Upper lobe of left lung (tissue), 6 donors: ENCODE measurements around the gene SDHAF1. TPM values are rescaled to one million over a fixed set of nuclear protein-coding genes. Genes with fewer than 3 reads are reported as not detected.
A peak's percentile ranks its signal among the peaks of the same experiment; 100 is the strongest.

Source experiments
- ATAC-seq, 2 donors: fragments of 200-7000 bp; cut with Tn5 transposase; one replicate each; pipeline ENCODE4 v1.9.1; 2022; ENCODE audit warnings: mild to moderate bottlenecking in 2 of 2, moderate library complexity in 2 of 2; ENCODE audit not compliant: low FRiP score in 2 of 2
- DNase-seq, 2 donors: peaks; one replicate each; pipeline ENCODE4 v3.0.0-alpha.2; 2019 to 2020
- H3K27ac ChIP-seq, 4 donors: fragments of 200-600 bp; sonication (generic); one replicate each; pipeline ENCODE4 v1.5.1; 2016 to 2019
- H3K27me3 ChIP-seq, 4 donors: fragments of 200-600 bp; sonication (generic); one replicate each; pipeline ENCODE4 v1.5.1; 2017 to 2019
- H3K36me3 ChIP-seq, 4 donors: fragments of 200-600 bp; sonication (generic); one replicate each; pipeline ENCODE4 v1.5.1; 2016 to 2019
- H3K4me1 ChIP-seq, 4 donors: fragments of 200-600 bp; sonication (generic); one replicate each; pipeline ENCODE4 v1.5.1; 2018 to 2019
- H3K4me3 ChIP-seq, 4 donors: fragments of 200-600 bp; sonication (generic); one replicate each; pipeline ENCODE4 v1.5.1; 2017 to 2019; ENCODE audit warnings: mild to moderate bottlenecking in 2 of 4, moderate library complexity in 1 of 4
- H3K9me3 ChIP-seq, 4 donors: fragments of 200-600 bp; sonication (generic); one replicate each; pipeline ENCODE4 v1.5.1; 2018 to 2019
- CTCF ChIP-seq, 6 experiments: fragments of 450-650 bp in 4 of 6; fragments of 200-600 bp in 2 of 6; sonication (generic) in 2 of 6; IDR thresholded peaks; one replicate each; pipeline ENCODE4 v1.5.1; 2016 to 2019; ENCODE audit warnings: antibody characterized with exemption in 6 of 6
- EP300 ChIP-seq, 4 donors: sonication (generic); formaldehyde crosslinking; IDR thresholded peaks; one replicate each; pipeline ENCODE4 v1.5.1; 2017; ENCODE audit warnings: antibody characterized with exemption in 4 of 4, control low read depth in 2 of 4
- POLR2A ChIP-seq, 4 donors: fragments of 450-650 bp; IDR thresholded peaks; one replicate each; pipeline ENCODE4 v1.5.1; 2016 to 2017; ENCODE audit warnings: antibody characterized with exemption in 4 of 4, mild to moderate bottlenecking in 2 of 4
- POLR2AphosphoS5 ChIP-seq, 2 donors: sonication (generic); formaldehyde crosslinking; IDR thresholded peaks; one replicate each; pipeline ENCODE4 v1.5.1; 2017; ENCODE audit warnings: antibody characterized with exemption in 2 of 2
- whole genome bisulfite sequencing, 2 donors: methylation state at CpG; one replicate each; pipeline ENCODE4 v1.1.5; 2017 to 2018; 5-methylcytosine and 5-hydroxymethylcytosine counted together
- total RNA-seq, 6 donors: library from RNA; depleted of rRNA in 4 of 6; stranded (reverse); fragments of >200 nt in 4 of 6; gene quantifications; one replicate each; pipeline versions ENCODE4 v1.1.0 to v1.2.1, GENCODE V29; 2016 to 2021
- donor health status: DM: no; HTN: no; CAD: no; lungs with moderate emphysema.
- donor health status: DM: no; HTN: yes; CAD: no; lungs with severe emphysema.

The SDHAF1 gene
- total RNA-seq, 6 donors from 2014 or later: 13.6 to 41.2 (median 28.9) TPM

- Histone ChIP-seq H3K36me3 (peaks cover 0 to 16% (median 4%) of the 10 kb centered on the region in 4 donors), H3K4me3 (peak overlapping the region; percentile 16 to 99 (median 70)), H3K9me3 (no peaks in the 10 kb centered on the region), H3K27me3 (no peaks in the 10 kb centered on the region), H3K27ac (peak overlapping the region in 2 of 4 donors; percentile 79 to 87), H3K4me1 (peaks cover 22 to 36% (median 25%) of the 10 kb centered on the region in 4 donors)
- ATAC-seq (peak in 1 of 2 donors; percentile 4), DNase-seq (peak; percentile 25 to 79)
- WGBS, 2 donors: 41 to 58% methylated on average over 28 to 34 of the region's 49 CpGs
- TF ChIP-seq POLR2A (IDR thresholded peaks at IDR 0.05) (no peak), POLR2AphosphoS5 (IDR thresholded peaks at IDR 0.05) (no peak), EP300 (IDR thresholded peaks at IDR 0.05) (no peak), CTCF (IDR thresholded peaks at IDR 0.05) (no peak)
Measured at GRCh38 chr19:35993923-35994598, 927 bp upstream of the SDHAF1 start.

DNA sequence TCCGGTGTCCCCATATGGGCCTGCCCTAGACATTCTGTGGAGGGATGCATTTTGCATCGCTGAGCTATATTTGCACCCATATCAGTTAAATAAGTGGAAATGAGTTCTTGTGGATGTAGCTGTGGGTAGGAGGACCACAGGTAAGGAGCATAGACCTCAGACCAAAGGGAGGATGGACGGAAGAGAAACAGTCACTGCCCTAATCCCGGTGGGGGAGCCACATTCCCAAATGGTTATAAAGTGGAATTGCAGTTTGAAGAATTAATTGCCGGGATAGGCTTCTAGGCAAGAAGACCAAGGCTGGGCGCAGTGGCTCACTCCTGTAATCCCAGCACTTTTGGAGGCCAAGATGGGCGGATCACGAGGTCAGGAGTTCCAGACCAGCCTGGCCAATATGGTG is 1.8 kb downstream of the SDHAF1 start:
- ATAC-seq (no peak), DNase-seq (no peak)
- 93 to 95% methylated on average over 8 of the region's 8 CpGs for WGBS, 2 donors
- H3K36me3 ChIP-seq: peaks cover 0 to 24% (median 4%) of the 10 kb centered on the region in 4 donors
- no peak overlapping the region for H3K27ac ChIP-seq
- H3K27me3 ChIP-seq: no peaks in the 10 kb centered on the region
- peaks cover 25 to 46% (median 30%) of the 10 kb centered on the region in 4 donors for H3K4me1 ChIP-seq
- TF ChIP-seq EP300 (IDR thresholded peaks at IDR 0.05) (no peak), POLR2AphosphoS5 (IDR thresholded peaks at IDR 0.05) (no peak), POLR2A (IDR thresholded peaks at IDR 0.05) (no peak), CTCF (IDR thresholded peaks at IDR 0.05) (no peak)
- H3K9me3 ChIP-seq: no peaks in the 10 kb centered on the region
- peak overlapping the region in 1 of 4 donors; percentile 67 for H3K4me3 ChIP-seq

GRCh38 chr19:36001605-36002004 is 6.6 kb downstream of the SDHAF1 start:
- no peak overlapping the region for H3K4me3 ChIP-seq
- TF ChIP-seq POLR2AphosphoS5 (IDR thresholded peaks at IDR 0.05): no peak
- no peak for TF ChIP-seq POLR2A (IDR thresholded peaks at IDR 0.05)
- no peak for TF ChIP-seq EP300 (IDR thresholded peaks at IDR 0.05)
- TF ChIP-seq CTCF (IDR thresholded peaks at IDR 0.05): no peak
- peaks cover 5 to 22% (median 12%) of the 10 kb centered on the region in 4 donors for H3K4me1 ChIP-seq
- DNase-seq (no peak), ATAC-seq (no peak)
- H3K36me3 ChIP-seq: peaks cover 0 to 40% (median 4%) of the 10 kb centered on the region in 4 donors
- no peaks in the 10 kb centered on the region for H3K27me3 ChIP-seq
- no peaks in the 10 kb centered on the region for H3K9me3 ChIP-seq
- 97 to 100% methylated on average over 3 of the region's 3 CpGs for WGBS, 2 donors
- no peak overlapping the region for H3K27ac ChIP-seq

- Histone ChIP-seq H3K36me3 (peaks cover 0 to 29% (median 0%) of the 10 kb centered on the region in 4 donors), H3K27me3 (no peaks in the 10 kb centered on the region), H3K9me3 (no peaks in the 10 kb centered on the region), H3K4me1 (peaks cover 0 to 11% (median 7%) of the 10 kb centered on the region in 4 donors), H3K4me3 (no peak overlapping the region), H3K27ac (no peak overlapping the region)
- ATAC-seq: no peak
- no peak for TF ChIP-seq POLR2AphosphoS5 (IDR thresholded peaks at IDR 0.05)
- no peak for TF ChIP-seq POLR2A (IDR thresholded peaks at IDR 0.05)
- no peak for DNase-seq
- 79 to 94% methylated on average over 3 to 4 of the region's 4 CpGs for WGBS, 2 donors
Measured at GRCh38 chr19:36003284-36003683, 8.3 kb downstream of the SDHAF1 start.

DNA sequence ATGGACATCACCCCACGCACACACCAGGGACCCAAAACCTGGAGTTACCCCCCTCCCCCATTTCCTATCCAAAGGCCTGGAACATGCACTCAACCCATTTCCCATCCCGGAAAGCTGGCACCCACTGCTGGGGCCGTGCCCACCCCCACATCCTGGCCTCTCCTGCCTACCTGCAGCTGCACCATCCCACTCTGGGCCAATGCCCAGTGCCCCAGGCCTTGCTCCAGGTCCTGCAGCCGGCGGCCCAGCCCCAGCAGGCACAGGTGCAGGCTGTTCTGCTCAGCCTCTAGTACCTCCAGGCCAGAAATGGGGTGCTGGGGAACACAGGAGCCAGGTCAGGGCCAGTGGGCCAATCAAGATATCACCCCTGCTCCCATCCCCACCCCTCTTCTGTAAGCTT is 12.0 kb downstream of the SDHAF1 start:
- TF ChIP-seq POLR2AphosphoS5 (IDR thresholded peaks at IDR 0.05): no peak
- TF ChIP-seq EP300 (IDR thresholded peaks at IDR 0.05): no peak
- TF ChIP-seq POLR2A (IDR thresholded peaks at IDR 0.05): no peak
- no peak for TF ChIP-seq CTCF (IDR thresholded peaks at IDR 0.05)
- Histone ChIP-seq H3K4me3 (no peak overlapping the region), H3K36me3 (peaks cover 0 to 16% (median 0%) of the 10 kb centered on the region in 4 donors), H3K27me3 (no peaks in the 10 kb centered on the region), H3K4me1 (peaks cover 10 to 16% (median 11%) of the 10 kb centered on the region in 4 donors), H3K27ac (no peak overlapping the region), H3K9me3 (no peaks in the 10 kb centered on the region)
- ATAC-seq (no peak), DNase-seq (no peak)
- WGBS, 2 donors: 89 to 93% methylated on average over 3 to 5 of the region's 5 CpGs
